ENCODE measurements around the gene PELI3.

PELI3 gene

DNA sequence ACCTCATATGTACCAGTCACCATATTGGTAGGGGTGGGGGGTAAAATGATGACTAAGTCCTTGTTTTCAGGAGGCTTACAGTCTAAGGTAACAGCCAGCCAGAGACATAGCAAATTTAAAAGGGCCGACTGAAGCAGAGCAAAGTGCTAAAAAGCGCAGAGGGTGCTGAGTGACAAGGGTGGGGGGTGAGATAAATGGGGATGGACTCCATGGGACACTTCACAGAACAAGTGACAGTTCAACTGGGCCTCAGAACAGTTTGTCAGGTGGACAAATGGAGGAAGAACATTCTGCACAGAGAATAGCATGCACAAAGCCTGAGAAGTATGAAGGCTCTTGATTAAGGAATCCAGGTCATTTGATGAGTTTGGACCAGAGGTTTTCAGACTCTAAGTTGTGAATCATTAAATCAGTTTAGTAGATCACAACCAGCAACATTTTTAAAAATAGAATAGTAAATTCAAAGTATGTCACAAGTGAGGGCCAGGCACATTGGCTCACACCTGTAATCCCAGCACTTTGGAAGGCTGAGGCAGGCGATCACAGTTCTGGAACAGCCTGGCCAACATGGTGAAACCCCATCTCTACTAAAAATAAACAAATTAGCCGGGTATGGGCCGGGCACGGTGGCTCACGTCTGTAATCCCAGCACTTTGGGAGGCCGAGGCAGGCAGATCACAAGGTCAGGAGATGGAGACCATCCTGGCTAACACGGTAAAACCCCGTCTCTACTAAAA is 57.8 kb downstream of the PELI3 start:
- Mint-ChIP-seq H3K27ac (no peak overlapping the region), H3K36me3 (ENCODE audit: low read depth) (peaks cover 9% of the 10 kb centered on the region), H3K27me3 (ENCODE audit: low read depth) (no peaks in the 10 kb centered on the region), H3K4me1 (ENCODE audit: low read depth) (no peaks in the 10 kb centered on the region), H3K4me3 (no peak overlapping the region), H3K9me3 (no peaks in the 10 kb centered on the region)
- no peak for DNase-seq (ENCODE audit: low spot score)
